Right renal cortex interstitium (tissue), 3 donors: Measurements from ENCODE around the gene ARMH3. TPM values are rescaled to one million over a fixed set of nuclear protein-coding genes. Genes with fewer than 3 reads are reported as not detected.

Source experiments
- DNase-seq, 3 donors: peaks; one replicate each; pipeline ENCODE4 v3.0.0-alpha.2; 2013; ENCODE audit warnings: low read depth in 3 of 3, low spot score in 2 of 3
- polyA plus RNA-seq, 3 donors: library from polyadenylated mRNA; unstranded; fragments of 120-200 nt; gene quantifications; one replicate each; pipeline ENCODE4 v1.2.1, GENCODE V29; 2013; ENCODE audit not compliant: insufficient read length in 3 of 3

Gene ARMH3
- polyA plus RNA-seq, 3 donors, result 19.1 to 20.6 (median 20.1) TPM

- no peak for DNase-seq
These were observed 153.2 kb downstream of the ARMH3 start for GRCh38 chr10:101902820-101903145.

- no peak for DNase-seq
These were observed 153.7 kb downstream of the ARMH3 start for GRCh38 chr10:101902032-101902819.

GRCh38 chr10:101901340-101901739 is 154.6 kb downstream of the ARMH3 start:
- DNase-seq, result no peak

- no peak for DNase-seq
These were observed 158.3 kb downstream of the ARMH3 start for GRCh38 chr10:101897633-101898032.

GRCh38 chr10:101896225-101896877 is 159.6 kb downstream of the ARMH3 start:
- no peak for DNase-seq

- no peak for DNase-seq
These were observed 160.2 kb downstream of the ARMH3 start for GRCh38 chr10:101895781-101896180.

- no peak for DNase-seq
These were observed 161.2 kb downstream of the ARMH3 start for GRCh38 chr10:101894742-101895141.

- DNase-seq, result no peak
These were observed 161.7 kb downstream of the ARMH3 start for GRCh38 chr10:101894266-101894665.

GRCh38 chr10:101893510-101894120 is 162.4 kb downstream of the ARMH3 start:
- DNase-seq, result no peak

GRCh38 chr10:101892782-101893391 is 163.1 kb downstream of the ARMH3 start:
- no peak for DNase-seq

GRCh38 chr10:101889256-101890210 is 166.4 kb downstream of the ARMH3 start:
- DNase-seq, result peak in 2 of 3 donors; percentile 35 to 36

- no peak for DNase-seq
These were observed 167.6 kb downstream of the ARMH3 start for GRCh38 chr10:101888251-101888949.

GRCh38 chr10:101887775-101888174 is 168.2 kb downstream of the ARMH3 start:
- DNase-seq, result no peak

GRCh38 chr10:101886521-101887312 is 169.3 kb downstream of the ARMH3 start:
- no peak for DNase-seq

- no peak for DNase-seq
These were observed 174.8 kb downstream of the ARMH3 start for GRCh38 chr10:101881036-101881774.

- DNase-seq, result no peak
These were observed 175.8 kb downstream of the ARMH3 start for GRCh38 chr10:101880232-101880573.

- no peak for DNase-seq
These were observed 176.3 kb downstream of the ARMH3 start for GRCh38 chr10:101879456-101880231.

GRCh38 chr10:101878869-101879268 is 177.1 kb downstream of the ARMH3 start:
- no peak for DNase-seq
